H1 (cell line): ENCODE results near the gene GYS2. TPM values are rescaled to one million over a fixed set of nuclear protein-coding genes. Genes with fewer than 3 reads are reported as not detected.

Source experiments
- CTCF ChIA-PET: fragments of 300-600 bp; sonication (Branson Sonifier 250); formaldehyde crosslinking; loops from one replicate; lab custom pipeline; 2021; ENCODE audit not compliant: partially characterized antibody; lab: Charles Lee
- POLR2A ChIA-PET: fragments of 300-600 bp; sonication (Branson Sonifier 250); formaldehyde crosslinking; loops from one replicate; lab custom pipeline; 2021; ENCODE audit warnings: inconsistent platforms; ENCODE audit not compliant: partially characterized antibody; lab: Charles Lee
- DNase-seq, 2 experiments: peaks; one replicate each; pipeline versions ENCODE4 v3.0.0 to v3.0.0-alpha.2; 2010 to 2022; ENCODE audit warnings: low spot score in 2 of 2, low read depth in 1 of 2, mixed read lengths in 1 of 2
- FAIRE-seq: peaks from 2 replicates; lab custom pipeline; 2011; peaks lifted over from hg19 to GRCh38; lab: Jason Lieb, UNC
- H2AFZ ChIP-seq: 2 replicates; pipeline ENCODE4 v1.8.1; 2012; ENCODE audit warnings: low read length, inconsistent platforms
- H2AK5ac ChIP-seq: 2 replicates; pipeline ENCODE4 v1.6.1; 2013; ENCODE audit warnings: low read depth, low read length
- H2BK120ac ChIP-seq: replicated peaks from 2 replicates; pipeline ENCODE3; 2013; ENCODE audit warnings: low read depth, low read length, inconsistent platforms
- H2BK12ac ChIP-seq: 2 replicates; pipeline ENCODE4 v1.6.1; 2013; ENCODE audit warnings: low read depth, low read length
- H2BK15ac ChIP-seq: 2 replicates; pipeline ENCODE4 v1.6.1; 2013; ENCODE audit warnings: low read length
- H2BK20ac ChIP-seq: 2 replicates; pipeline ENCODE4 v1.6.1; 2013; ENCODE audit warnings: low read length
- H2BK5ac ChIP-seq: 2 replicates; pipeline ENCODE4 v1.6.1; 2013; ENCODE audit warnings: low read depth, low read length
- H3K14ac ChIP-seq: 2 replicates; pipeline ENCODE4 v1.6.1; 2013; ENCODE audit warnings: inconsistent platforms; ENCODE audit not compliant: insufficient read length
- H3K18ac ChIP-seq: 2 replicates; pipeline ENCODE4 v1.6.1; 2013; ENCODE audit warnings: low read length; ENCODE audit errors: extremely low read depth
- H3K23ac ChIP-seq: 2 replicates; pipeline ENCODE4 v1.6.1; 2013; ENCODE audit warnings: inconsistent platforms; ENCODE audit not compliant: insufficient read length
- H3K23me2 ChIP-seq: 2 replicates; pipeline ENCODE4 v1.6.1; 2013; ENCODE audit warnings: low read depth, low read length
- H3K27ac ChIP-seq: 2 replicates; pipeline ENCODE4 v1.6.1; 2011; ENCODE audit warnings: low read depth, low read length, inconsistent platforms
- H3K27me3 ChIP-seq, 4 experiments: replicated peaks in 1 of 4; 1 replicate in 1 of 4; 2 replicates in 3 of 4; pipeline versions ENCODE4 v1.6.1 to v1.8.1; 2011 to 2013; ENCODE audit warnings: low read length in 3 of 4, mild to moderate bottlenecking in 3 of 4, inconsistent platforms in 2 of 4, mixed read lengths in 2 of 4, moderate library complexity in 1 of 4; ENCODE audit not compliant: control insufficient read depth in 3 of 4, insufficient read depth in 3 of 4; ENCODE audit errors: extremely low read depth in 1 of 4
- H3K36me3 ChIP-seq, 4 experiments: 2 replicates each; pipeline versions ENCODE4 v1.6.1 to v1.8.1; 2011 to 2013; ENCODE audit warnings: mild to moderate bottlenecking in 4 of 4, low read length in 3 of 4, moderate library complexity in 2 of 4, control low read depth in 1 of 4, inconsistent platforms in 1 of 4; ENCODE audit not compliant: insufficient read depth in 4 of 4, control insufficient read depth in 2 of 4
- H3K4ac ChIP-seq: replicated peaks from 2 replicates; pipeline ENCODE3; 2013; ENCODE audit warnings: low read length, low read depth, mixed read lengths, inconsistent platforms; ENCODE audit not compliant: insufficient read length
- H3K4me1 ChIP-seq, 4 experiments: replicated peaks in 1 of 4; 1 replicate in 1 of 4; 2 replicates in 3 of 4; pipeline versions ENCODE4 v1.6.1 to v1.8.1; 2011 to 2013; ENCODE audit warnings: low read length in 3 of 4, inconsistent platforms in 2 of 4, mixed read lengths in 1 of 4; ENCODE audit not compliant: insufficient read depth in 4 of 4, control insufficient read depth in 3 of 4
- H3K4me2 ChIP-seq, 2 experiments: 2 replicates each; pipeline versions ENCODE4 v1.6.1 to v1.8.1; 2011 to 2013; ENCODE audit warnings: low read depth in 2 of 2, low read length in 2 of 2, control low read depth in 1 of 2, inconsistent platforms in 1 of 2, mild to moderate bottlenecking in 1 of 2; ENCODE audit not compliant: insufficient read depth in 1 of 2
- H3K4me3 ChIP-seq, 4 experiments: fragments of 200-600, 300-600 bp in 1 of 4; sonication (generic), shearing (Covaris generic), sonication (Bioruptor Twin) in 1 of 4; 2 replicates each; pipeline versions ENCODE4 v1.5.1 to v1.8.1; 2011 to 2016; ENCODE audit warnings: low read length in 4 of 4, low read depth in 3 of 4, control low read depth in 2 of 4, inconsistent platforms in 2 of 4, mild to moderate bottlenecking in 2 of 4, mixed read lengths in 1 of 4, moderate library complexity in 1 of 4; ENCODE audit not compliant: insufficient read depth in 2 of 4; ENCODE audit errors: extremely low read depth in 1 of 4
- H3K56ac ChIP-seq: replicated peaks from 2 replicates; pipeline ENCODE3; 2013; ENCODE audit warnings: low read depth, mild to moderate bottlenecking, mixed read lengths, low read length, inconsistent platforms; ENCODE audit not compliant: insufficient read length
- H3K79me1 ChIP-seq: 2 replicates; pipeline ENCODE4 v1.6.1; 2013; ENCODE audit warnings: low read depth, low read length, control low read depth
- H3K79me2 ChIP-seq, 2 experiments: 2 replicates each; pipeline versions ENCODE4 v1.6.1 to v1.8.1; 2012 to 2013; ENCODE audit warnings: low read length in 2 of 2, mild to moderate bottlenecking in 2 of 2, inconsistent platforms in 1 of 2; ENCODE audit not compliant: insufficient read depth in 2 of 2, control insufficient read depth in 1 of 2
- H3K9ac ChIP-seq, 4 experiments: replicated peaks in 1 of 4; 1 replicate in 1 of 4; 2 replicates in 3 of 4; pipeline versions ENCODE4 v1.6.1 to v1.8.1; 2011 to 2013; ENCODE audit warnings: low read depth in 3 of 4, low read length in 3 of 4, control low read depth in 2 of 4, mild to moderate bottlenecking in 2 of 4, moderate library complexity in 2 of 4, inconsistent platforms in 1 of 4; ENCODE audit errors: extremely low read depth in 1 of 4
- H3K9me3 ChIP-seq, 2 experiments: 2 replicates each; pipeline versions ENCODE4 v1.6.1 to v1.8.1; 2012 to 2013; ENCODE audit warnings: mild to moderate bottlenecking in 2 of 2, moderate library complexity in 2 of 2, control low read depth in 1 of 2, inconsistent platforms in 1 of 2, low read depth in 1 of 2, low read length in 1 of 2, mixed read lengths in 1 of 2; ENCODE audit not compliant: insufficient read depth in 2 of 2
- H4K20me1 ChIP-seq, 2 experiments: replicated peaks in 1 of 2; 2 replicates each; pipeline versions ENCODE3 to v1.8.1; 2011 to 2013; ENCODE audit warnings: inconsistent platforms in 2 of 2, low read length in 2 of 2, mild to moderate bottlenecking in 1 of 2; ENCODE audit not compliant: insufficient read depth in 2 of 2, control insufficient read depth in 1 of 2
- H4K5ac ChIP-seq: 2 replicates; pipeline ENCODE4 v1.6.1; 2013; ENCODE audit warnings: low read length, low read depth, mixed read lengths, inconsistent platforms; ENCODE audit not compliant: insufficient read length
- H4K8ac ChIP-seq: 2 replicates; pipeline ENCODE4 v1.8.0; 2013; ENCODE audit warnings: mild to moderate bottlenecking, moderate library complexity, low read length, inconsistent platforms; ENCODE audit not compliant: insufficient read depth; ENCODE audit errors: extremely low read depth
- H4K91ac ChIP-seq: replicated peaks from 2 replicates; pipeline ENCODE3; 2013; ENCODE audit warnings: low read length, mixed read lengths, inconsistent platforms; ENCODE audit not compliant: insufficient read length
- FOSL1 ChIP-seq: IDR thresholded peaks from 2 replicates; pipeline ENCODE4 v1.6.1; 2011; ENCODE audit warnings: mild to moderate bottlenecking, low read depth, low read length, moderate library complexity; ENCODE audit not compliant: insufficient read depth
- GABPA ChIP-seq: IDR thresholded peaks from 2 replicates; pipeline ENCODE4 v1.6.1; 2011; ENCODE audit warnings: mild to moderate bottlenecking, low read length, moderate library complexity, borderline replicate concordance; ENCODE audit not compliant: insufficient read depth
- JUN ChIP-seq: IDR thresholded peaks from 2 replicates; pipeline ENCODE4 v1.6.1; 2011; ENCODE audit warnings: low read depth, mild to moderate bottlenecking, improper control_type of control experiment, low read length
- KDM4A ChIP-seq: IDR thresholded peaks from one replicate; pipeline ENCODE4 v1.7.1; 2012; ENCODE audit warnings: low read depth, mild to moderate bottlenecking, moderate library complexity, low read length, inconsistent platforms; ENCODE audit not compliant: severe bottlenecking
- PHF8 ChIP-seq: fragments of 200-600 bp; sonication (generic); conservative IDR thresholded peaks from 2 replicates; pipeline ENCODE4 v1.7.1; 2012; ENCODE audit warnings: low read depth, mild to moderate bottlenecking, inconsistent platforms, low read length, moderate library complexity
- RBBP5 ChIP-seq: IDR thresholded peaks from 2 replicates; pipeline ENCODE4 v1.7.1; 2012; ENCODE audit warnings: low read depth, mild to moderate bottlenecking, inconsistent platforms, low read length, moderate library complexity, borderline replicate concordance
- SIN3A ChIP-seq, 2 experiments: IDR thresholded peaks in 1 of 2; conservative IDR thresholded peaks in 1 of 2; 2 replicates each; pipeline ENCODE4 v1.6.1; 2011 to 2012; ENCODE audit warnings: low read length in 2 of 2, improper control_type of control experiment in 1 of 2, low read depth in 1 of 2, mild to moderate bottlenecking in 1 of 2
- SRF ChIP-seq: IDR thresholded peaks from 2 replicates; pipeline ENCODE4 v1.6.1; 2011; ENCODE audit warnings: mild to moderate bottlenecking, low read depth, low read length, moderate library complexity
- TBP ChIP-seq: IDR thresholded peaks from 2 replicates; pipeline ENCODE4 v1.6.1; 2011; ENCODE audit warnings: low read depth, low read length, improper control_type of control experiment
- YY1 ChIP-seq: IDR thresholded peaks from 2 replicates; pipeline ENCODE4 v1.6.1; 2011; ENCODE audit warnings: low read depth, mild to moderate bottlenecking, low read length
- WGBS, 2 experiments: shearing (Covaris generic) in 1 of 2; methylation state at CpG; one replicate each; pipeline versions ENCODE4 v1.1.6 to v1.1.7; 2013 to 2015; ENCODE audit warnings: low lambda C conversion rate in 2 of 2, mixed read lengths in 2 of 2, inconsistent platforms in 1 of 2, low coverage in 1 of 2, missing lambda C conversion rate in 1 of 2; ENCODE audit not compliant: insufficient replicate concordance in 2 of 2, insufficient coverage in 1 of 2, insufficient read length in 1 of 2; ENCODE audit errors: extremely low coverage in 1 of 2, missing lambda C conversion rate in 1 of 2; 5-methylcytosine and 5-hydroxymethylcytosine counted together
- polyA plus RNA-seq, 7 experiments: library from polyadenylated mRNA; depleted of rRNA in 3 of 7; stranded (reverse) in 5 of 7; unstranded in 2 of 7; fragments of >200 nt in 5 of 7; fragments of 200-250 nt in 2 of 7; gene quantifications; 1 replicate in 5 of 7; 2 replicates in 1 of 7; 4 replicates in 1 of 7; pipeline versions ENCODE4 v1.2.1 to v1.2.3, GENCODE V29; 2011 to 2013; ENCODE audit warnings: missing spikeins in 2 of 7, mixed read lengths in 2 of 7
- total RNA-seq: library from RNA; stranded (reverse); fragmentation: NEBNext Ultra II Directional; extraction: Animal tissue kit (Norgen Biotek cat#: 25700); gene quantifications from 2 replicates; pipeline ENCODE4 v1.2.1, GENCODE V29; 2021

GYS2 gene
- total and polyA plus RNA-seq, 2 of the 8 experiments (the other 6 are each of a cell fraction or from before 2014, with no cell fraction given), result not detected

- Histone ChIP-seq H4K20me1 (no peaks in the 10 kb centered on the region), H3K56ac (no peak overlapping the region), H3K27ac (no peak overlapping the region), H2AFZ (peak overlapping the region; percentile 70), H2AK5ac (no peak overlapping the region), H4K91ac (no peak overlapping the region), H2BK5ac (no peak overlapping the region), H3K23me2 (peaks cover 6% of the 10 kb centered on the region; the same call in 1 of the 2 replicates), H3K27me3 (peaks cover 0 to 16% (median 9%) of the 10 kb centered on the region in 4 experiments; a peak in 5 of 7 replicates), H3K4ac (no peak overlapping the region), H3K4me3 (peak overlapping the region; percentile 51 to 75 (median 62)), H2BK120ac (no peak overlapping the region), H3K79me1 (no peaks in the 10 kb centered on the region), H3K4me1 (peaks cover 0 to 4% (median 0%) of the 10 kb centered on the region in 4 experiments; a peak in 1 of 7 replicates), H4K8ac (peak overlapping the region; percentile 90; the same call in 1 of the 2 replicates), H3K14ac (no peak overlapping the region), H3K4me2 (peak overlapping the region; percentile 67 to 86), H2BK20ac (no peak overlapping the region), H3K18ac (peak overlapping the region; percentile 53; the same call in 1 of the 2 replicates), H2BK15ac (no peak overlapping the region), H3K9ac (peak overlapping the region; percentile 30 to 62 (median 35); a peak in 6 of 7 replicates), H2BK12ac (no peak overlapping the region), H3K9me3 (no peaks in the 10 kb centered on the region), H3K36me3 (no peaks in the 10 kb centered on the region), H3K23ac (no peak overlapping the region), H4K5ac (no peak overlapping the region), H3K79me2 (no peaks in the 10 kb centered on the region)
- 2% methylated on average over 57 of the region's 57 CpGs; no CpG with 5 or more reads in 1 of the 2 experiments for WGBS, 2 experiments
- ChIA-PET POLR2A (interaction anchor here (0.8 to 2.8 kb wide), 11 partner anchors 11 to 130 kb away, joined by 3 to 18 read pairs (median 4); partner anchors contain the start of genes GOLT1B, LDHB and RECQL), CTCF (interaction anchor here (0.6 kb wide), 1 partner anchor 149 kb away, joined by 3 read pairs; no protein-coding TSS in a partner anchor)
- FAIRE-seq, result no peak
- DNase-seq, result peak; percentile 54 to 78
- TF ChIP-seq FOSL1, result no peak
- peak; percentile 80; the same call in 1 of the 2 replicates for TF ChIP-seq RBBP5
- TF ChIP-seq YY1, result peak; percentile 60; the same call in 1 of the 2 replicates
- TF ChIP-seq SRF, result no peak
- TF ChIP-seq SIN3A (conservative IDR thresholded peaks at IDR 0.05 in 1 of 2, IDR thresholded peaks at IDR 0.05 in 1 of 2; ENCODE audit: low read depth in 1 of 2, low read length in 2 of 2), result 0 out of 4 replicates have a peak, but pooled peaks of 1 of the 2 experiments have one; percentile 29
- TF ChIP-seq JUN, result no peak
- peak; percentile 60; the same call in 1 of the 2 replicates for TF ChIP-seq PHF8
- peak; percentile 95 for TF ChIP-seq KDM4A
- TF ChIP-seq GABPA, result no peak
- peak; percentile 62; the same call in 1 of the 2 replicates for TF ChIP-seq TBP
Observed at GRCh38 chr12:21527451-21528180, 77.0 kb downstream of the GYS2 start.
